Mucosa of descending colon (tissue), 3 donors: ENCODE measurements around the gene PTH. TPM values are rescaled to one million over a fixed set of nuclear protein-coding genes. Genes with fewer than 3 reads are reported as not detected.

Experiments used
- ATAC-seq: fragments of 200-7000 bp; cut with Tn5 transposase; one replicate; pipeline ENCODE4 v1.9.1; 2020; ENCODE audit warnings: mild to moderate bottlenecking, moderate library complexity
- DNase-seq, 3 donors: peaks; one replicate each; pipeline ENCODE4 v3.0.0-alpha.2; 2020
- H3K36me3 ChIP-seq: fragments of 200-600 bp; one replicate; pipeline ENCODE4 v1.8.0; 2021; ENCODE audit warnings: low read depth, mild to moderate bottlenecking
- H3K4me1 ChIP-seq: fragments of 200-600 bp; one replicate; pipeline ENCODE4 v1.8.0; 2021; ENCODE audit warnings: low read depth, mild to moderate bottlenecking
- H3K4me3 ChIP-seq: fragments of 200-600 bp; one replicate; pipeline ENCODE4 v1.8.0; 2021; ENCODE audit warnings: mild to moderate bottlenecking
- H3K9me3 ChIP-seq: fragments of 200-600 bp; one replicate; pipeline ENCODE4 v1.8.0; 2021; ENCODE audit warnings: mild to moderate bottlenecking
- CTCF ChIP-seq: fragments of 200-600 bp; IDR thresholded peaks from one replicate; pipeline ENCODE4 v1.8.0; 2022; ENCODE audit warnings: antibody characterized with exemption, mild to moderate bottlenecking
- intact Hi-C, 2 donors: fragments of 100-400 bp; cut with DNase I in 1 of 2; cut with micrococcal nuclease in 1 of 2; formaldehyde crosslinking; loops; one replicate each; pipeline versions ENCODE4 v1.11.0 to v1.11.1; 2022; cut with DNase I, micrococcal nuclease
- total RNA-seq, 3 donors: library from RNA; stranded (reverse); fragmentation: NEBNext Ultra II Directional in 2 of 3; extraction: Animal tissue kit (Norgen Biotek cat#: 25700) in 2 of 3; gene quantifications; one replicate each; pipeline versions ENCODE4 v1.2.1 to v1.2.4, GENCODE V29; 2021 to 2023
- donor health status: DM: no; HTN: no; CAD: no; lungs with moderate emphysema.
- donor health status: DM: no; HTN: no; CAD: no.
- donor health status: DM: no; HTN: yes; CAD: no.

PTH gene
- total RNA-seq, 3 donors from 2014 or later, result not detected

DNA sequence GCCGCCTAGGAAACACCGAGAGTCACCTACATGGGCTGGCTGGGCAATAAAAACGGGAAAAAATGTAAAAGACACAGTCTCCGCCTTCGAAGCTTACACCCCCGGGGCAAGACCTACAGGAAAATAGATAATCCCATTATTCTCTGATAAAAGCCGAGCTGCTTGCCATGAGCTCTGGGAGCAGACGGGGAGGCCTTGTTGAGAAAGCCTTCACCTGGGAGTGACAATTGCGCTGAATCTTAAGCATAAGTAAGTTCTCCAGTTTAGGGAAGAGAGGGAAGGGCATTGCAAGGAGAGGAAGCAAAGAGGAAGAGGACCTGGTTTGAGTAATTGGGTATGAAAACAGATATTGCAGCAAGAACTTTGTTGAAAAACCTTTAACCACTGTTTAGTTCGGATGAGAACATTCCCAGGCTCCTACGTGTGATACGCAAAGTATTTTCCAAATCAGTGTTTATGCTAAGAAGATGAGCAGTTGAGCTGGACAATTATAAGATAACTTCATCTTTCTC, 32.0 kb downstream of the PTH start:
- intact Hi-C loops, result no loop called here
- no peak for DNase-seq
- ATAC-seq, result no peak
- no peaks in the 10 kb centered on the region for H3K9me3 ChIP-seq
- no peaks in the 10 kb centered on the region for H3K36me3 ChIP-seq
- peaks cover 4% of the 10 kb centered on the region for H3K4me1 ChIP-seq
- H3K4me3 ChIP-seq, result peak overlapping the region; percentile 90
- no peak for TF ChIP-seq CTCF

DNA sequence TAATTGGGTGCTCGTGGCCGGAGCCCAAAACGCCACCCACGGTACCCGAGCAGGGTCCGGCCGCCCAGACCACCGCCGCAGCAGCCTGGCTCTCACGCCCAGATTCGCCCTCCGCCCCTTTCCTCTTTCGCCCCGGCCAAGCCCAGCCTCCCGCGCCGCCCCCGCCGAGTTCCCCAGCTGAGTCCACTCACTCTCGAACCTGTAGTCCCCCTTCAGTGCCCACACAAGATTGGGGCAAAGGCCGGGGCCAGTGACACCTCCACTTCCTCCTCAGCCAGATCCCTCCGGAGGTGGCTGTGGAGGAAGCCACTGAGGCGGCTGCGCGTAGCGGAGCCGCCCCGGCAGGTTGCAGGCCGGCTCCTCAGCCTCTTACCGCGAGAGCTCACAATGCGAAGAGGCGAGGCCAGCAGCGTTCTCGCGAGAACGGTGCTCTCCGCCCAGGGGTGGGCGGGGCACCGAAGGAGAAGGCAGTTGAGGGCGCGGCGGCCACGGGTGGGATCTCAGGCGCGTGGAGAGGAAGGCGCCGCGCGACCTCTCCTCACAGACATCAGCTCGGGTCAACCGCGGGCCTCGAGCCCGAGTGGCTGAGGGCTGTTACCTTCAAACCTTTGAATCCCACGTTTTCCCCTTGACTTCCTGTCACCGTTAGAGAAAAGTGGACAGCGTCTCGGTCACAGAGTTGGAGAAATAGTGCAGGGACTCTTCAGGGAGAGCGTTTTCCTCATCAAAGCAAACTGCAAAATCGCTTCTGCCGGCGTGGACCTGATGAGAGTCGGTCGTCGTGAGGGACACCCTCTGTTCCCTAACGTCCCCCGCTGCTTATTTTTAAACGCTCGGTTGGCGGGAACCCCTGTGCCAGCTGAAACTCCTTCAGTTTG, 32.7 kb downstream of the PTH start, which contains the start of gene BTBD10:
Gene BTBD10, minus strand, starts transcription at position 322 of the 878 bp plus-strand sequence. CDS start 18,098 bp downstream, outside the sequence.
- no peaks in the 10 kb centered on the region for H3K36me3 ChIP-seq
- ATAC-seq, result peak; percentile 99
- intact Hi-C loops, result no loop called here
- H3K4me1 ChIP-seq, result peaks cover 4% of the 10 kb centered on the region
- DNase-seq, result peak; percentile 94 to 97 (median 96)
- H3K4me3 ChIP-seq, result peak within 1 kb of the TSS; percentile 90
- no peaks in the 10 kb centered on the region for H3K9me3 ChIP-seq
- TF ChIP-seq CTCF, result no peak

DNA sequence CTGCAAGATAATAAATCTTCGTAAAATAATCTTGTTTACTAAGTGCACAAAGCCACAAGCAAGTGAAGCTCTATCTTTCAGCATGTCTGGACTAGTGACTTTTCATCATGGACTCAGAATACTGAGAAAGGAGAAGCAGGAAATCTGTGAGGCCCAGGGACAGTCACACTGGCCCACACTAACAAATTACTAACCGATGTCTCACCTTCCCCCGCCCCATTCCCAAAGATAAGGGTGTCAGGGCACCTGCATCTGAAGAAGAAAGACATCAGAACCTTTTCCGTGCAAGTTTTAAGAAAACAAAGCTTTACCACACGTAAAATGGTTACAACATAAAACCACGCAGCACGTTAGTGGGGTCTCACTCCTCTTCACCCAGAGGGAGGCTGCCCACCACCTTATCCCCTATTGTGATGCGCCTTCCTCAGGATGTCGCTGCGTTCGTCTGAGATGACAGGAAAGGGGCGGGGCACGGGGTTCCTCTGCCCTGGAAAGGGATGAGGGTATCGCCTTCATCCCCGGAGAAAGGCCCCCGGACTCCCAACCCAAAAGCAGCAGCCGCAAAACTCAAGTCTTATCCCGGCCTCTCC, 33.4 kb downstream of the PTH start:
- intact Hi-C loops, result no loop called here
- peak; percentile 64 for ATAC-seq
- Histone ChIP-seq H3K4me3 (peak overlapping the region; percentile 90), H3K36me3 (no peaks in the 10 kb centered on the region), H3K4me1 (peaks cover 4% of the 10 kb centered on the region), H3K9me3 (no peaks in the 10 kb centered on the region)
- no peak for TF ChIP-seq CTCF
- peak; percentile 80 to 85 (median 83) for DNase-seq

DNA sequence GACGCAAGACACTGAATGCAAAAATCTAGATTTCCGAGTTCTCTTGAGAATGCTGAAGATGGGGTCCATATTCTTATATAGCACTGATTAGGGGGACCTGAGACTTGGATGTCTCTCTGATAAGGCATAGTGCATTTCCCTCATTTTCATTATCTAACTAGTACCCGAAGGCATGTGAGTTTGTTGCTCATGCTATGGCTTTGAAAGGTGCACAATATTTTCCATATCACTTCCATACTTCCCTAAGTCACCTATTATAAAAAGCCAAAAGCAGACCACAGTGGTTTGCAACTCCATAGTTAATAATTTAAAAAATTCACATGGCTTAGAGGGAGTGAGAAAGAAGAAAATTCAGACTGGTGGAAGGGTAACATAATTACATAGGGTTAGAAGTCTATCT, 34.5 kb downstream of the PTH start:
- intact Hi-C loops, result no loop called here
- TF ChIP-seq CTCF, result no peak
- ATAC-seq, result no peak

DNA sequence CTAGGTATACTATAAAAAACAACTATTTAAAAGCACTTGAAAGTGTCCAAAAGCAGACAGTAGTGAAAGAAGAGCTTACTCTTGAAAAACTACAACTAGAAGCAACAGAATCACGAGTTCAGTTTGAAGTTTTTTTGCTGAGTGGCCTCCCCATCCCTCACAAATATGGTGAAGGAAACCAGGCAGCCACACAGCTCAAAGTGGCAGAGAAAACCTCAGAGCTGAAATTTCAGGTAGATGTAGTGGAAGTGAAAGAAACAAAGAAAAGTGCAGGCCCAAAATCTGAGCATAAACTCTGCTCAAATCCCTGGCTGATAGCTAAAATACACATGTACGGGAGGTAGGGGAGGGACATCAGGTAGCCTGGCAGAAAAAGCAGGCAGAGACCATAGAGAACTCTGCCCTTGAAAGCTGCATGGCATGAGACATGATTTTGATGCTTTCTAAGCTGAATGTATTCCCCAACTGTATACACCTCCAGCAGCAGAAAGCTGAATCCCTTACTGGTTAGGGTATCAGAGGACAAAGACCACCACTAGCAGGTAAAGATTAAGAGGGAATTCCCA, 44.9 kb downstream of the PTH start:
- Histone ChIP-seq H3K36me3 (no peaks in the 10 kb centered on the region), H3K9me3 (no peaks in the 10 kb centered on the region), H3K4me1 (no peaks in the 10 kb centered on the region), H3K4me3 (no peak overlapping the region)
- ATAC-seq (no peak), DNase-seq (no peak)
- intact Hi-C loops, result no loop called here
- no peak for TF ChIP-seq CTCF

More for the DNA sequence above, 34.5 kb downstream of the PTH start:
- H3K4me1 ChIP-seq, result peaks cover 4% of the 10 kb centered on the region
- no peaks in the 10 kb centered on the region for H3K9me3 ChIP-seq
- no peaks in the 10 kb centered on the region for H3K36me3 ChIP-seq
- no peak for DNase-seq
- no peak overlapping the region for H3K4me3 ChIP-seq
